GDM1 (cell line): ENCODE measurements around the gene LRRC61.
"Not testable (repeated sequence)": the region's sequence is repeated elsewhere in the genome, so short reads cannot be mapped to it uniquely, and the experiment has no call there.

Source experiments
- DNase-seq: peaks from one replicate; lab custom pipeline; 2025; lab: John Stamatoyannopoulos, UW

LRRC61 gene

DNA sequence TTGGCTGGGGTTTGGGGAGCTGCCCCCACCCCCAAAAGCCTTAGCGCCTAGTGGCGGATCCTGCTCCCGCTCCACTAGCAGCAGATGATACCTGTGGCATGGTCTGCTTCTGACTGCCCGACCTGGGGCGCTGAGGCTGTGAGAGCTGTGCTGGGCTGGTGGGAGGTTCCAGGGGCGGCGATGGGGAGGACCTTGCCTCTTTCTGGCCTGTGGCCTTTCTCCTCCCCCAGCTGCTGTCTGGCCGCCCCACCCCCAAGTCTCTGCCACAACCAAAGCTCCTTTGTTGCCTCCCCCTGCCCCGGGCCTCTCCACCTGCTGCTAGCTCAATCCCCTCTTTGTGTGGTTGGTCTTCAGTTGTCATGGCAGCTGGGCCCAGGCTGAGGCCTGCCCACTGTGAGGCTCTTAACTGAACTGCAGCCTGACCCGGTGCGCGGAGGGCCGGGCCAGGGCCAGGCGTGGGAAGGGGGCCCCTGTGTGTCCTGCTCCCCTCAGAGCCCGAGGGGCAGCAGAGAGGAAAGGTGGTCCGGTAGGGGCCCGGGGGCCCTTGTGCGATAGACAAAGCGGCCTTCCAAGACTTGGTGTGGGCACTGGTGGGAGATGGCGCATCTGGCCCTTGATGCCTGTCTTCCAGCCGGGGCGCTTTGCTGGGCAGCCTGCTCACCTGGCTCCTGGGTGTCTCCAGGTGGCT lies 60.7 kb downstream of the LRRC61 start:
- no peak for DNase-seq

GRCh38 chr7:150384406-150385301 lies 61.5 kb downstream of the LRRC61 start:
- DNase-seq: no peak

GRCh38 chr7:150385302-150385723 lies 62.2 kb downstream of the LRRC61 start:
- no peak for DNase-seq

- not testable (repeated sequence) for DNase-seq
Observed at GRCh38 chr7:150385884-150386283, 62.7 kb downstream of the LRRC61 start.
